SKM-1 (cell line): Measurements from ENCODE around the gene COX6A1.

Experiments used
- DNase-seq: peaks from one replicate; lab custom pipeline; 2025; ENCODE audit not compliant: unreplicated experiment; lab: John Stamatoyannopoulos, UW

Gene COX6A1

DNA sequence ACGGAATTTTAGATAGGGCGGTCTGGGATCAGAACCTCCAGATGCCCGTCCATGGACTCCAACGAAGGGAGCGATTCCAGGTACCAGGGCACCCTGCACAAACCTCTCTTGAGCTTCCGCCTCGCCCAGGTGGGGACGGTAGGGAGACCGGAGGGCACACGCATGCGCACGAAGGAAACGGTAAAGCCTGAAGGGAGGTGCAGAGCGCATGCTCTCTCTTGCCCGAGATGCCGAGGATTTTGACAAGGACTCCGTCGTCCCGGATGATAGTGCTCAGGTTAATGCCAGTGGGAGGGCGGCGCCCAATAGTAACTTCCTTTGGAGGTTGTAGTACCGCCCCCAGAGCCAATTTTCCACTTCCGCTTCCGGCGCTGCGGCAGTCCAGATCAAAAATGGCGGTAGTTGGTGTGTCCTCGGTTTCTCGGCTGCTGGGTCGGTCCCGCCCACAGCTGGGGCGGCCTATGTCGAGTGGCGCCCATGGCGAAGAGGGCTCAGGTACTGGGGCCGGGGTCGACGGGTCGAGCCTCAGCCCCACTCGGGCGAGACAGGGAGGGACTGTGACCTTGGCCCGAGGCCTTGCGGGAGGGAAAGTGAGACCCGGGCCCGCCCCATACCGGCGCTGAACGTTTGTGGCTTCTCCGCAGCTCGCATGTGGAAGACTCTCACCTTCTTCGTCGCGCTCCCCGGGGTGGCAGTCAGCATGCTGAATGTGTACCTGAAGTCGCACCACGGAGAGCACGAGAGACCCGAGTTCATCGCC is at the start of gene COX6A1:
Gene COX6A1, plus strand, starts transcription at position 379 of the 760 bp plus-strand sequence. Its CDS starts 14 bp downstream, at position 393.
- DNase-seq = peak; percentile 89

DNA sequence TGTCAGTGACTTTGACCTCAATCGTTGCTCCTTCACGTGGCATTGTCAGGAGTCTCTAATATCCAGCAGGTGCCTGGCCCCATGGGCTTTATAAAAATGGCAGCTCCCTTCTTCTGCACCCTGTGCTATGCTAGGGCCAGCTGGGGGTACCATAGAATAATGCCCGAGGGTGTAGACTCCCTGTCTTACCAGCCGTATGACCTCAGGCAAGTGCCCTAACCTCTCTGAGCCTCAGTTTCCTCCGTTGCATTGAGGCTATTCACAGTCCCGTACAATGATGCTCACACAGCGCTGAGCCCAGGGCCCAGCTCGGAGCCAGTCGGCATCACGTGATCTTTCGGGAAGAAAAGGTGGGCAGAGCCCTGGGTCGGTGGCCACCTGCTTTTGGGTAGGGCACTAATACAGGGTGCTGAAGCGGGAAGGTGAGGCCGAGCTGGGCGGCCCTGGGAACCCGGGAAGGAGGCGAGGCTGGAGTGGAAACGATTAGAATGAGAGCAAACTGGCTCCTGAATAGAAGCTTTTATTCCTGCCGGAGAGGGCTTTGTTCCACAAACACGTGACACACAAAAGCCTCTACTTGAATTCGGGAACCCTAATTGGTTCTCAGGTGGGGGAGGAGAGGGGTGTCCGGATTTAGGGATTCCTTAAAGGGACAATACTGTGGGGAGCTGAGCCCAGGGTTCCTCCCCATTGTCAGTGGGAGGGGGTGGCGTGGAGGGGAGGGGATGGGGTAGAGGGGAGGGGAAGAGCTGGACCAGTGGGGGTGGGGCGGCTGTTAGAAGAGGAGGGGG is 49.0 kb upstream of the COX6A1 start:
- no peak for DNase-seq

DNA sequence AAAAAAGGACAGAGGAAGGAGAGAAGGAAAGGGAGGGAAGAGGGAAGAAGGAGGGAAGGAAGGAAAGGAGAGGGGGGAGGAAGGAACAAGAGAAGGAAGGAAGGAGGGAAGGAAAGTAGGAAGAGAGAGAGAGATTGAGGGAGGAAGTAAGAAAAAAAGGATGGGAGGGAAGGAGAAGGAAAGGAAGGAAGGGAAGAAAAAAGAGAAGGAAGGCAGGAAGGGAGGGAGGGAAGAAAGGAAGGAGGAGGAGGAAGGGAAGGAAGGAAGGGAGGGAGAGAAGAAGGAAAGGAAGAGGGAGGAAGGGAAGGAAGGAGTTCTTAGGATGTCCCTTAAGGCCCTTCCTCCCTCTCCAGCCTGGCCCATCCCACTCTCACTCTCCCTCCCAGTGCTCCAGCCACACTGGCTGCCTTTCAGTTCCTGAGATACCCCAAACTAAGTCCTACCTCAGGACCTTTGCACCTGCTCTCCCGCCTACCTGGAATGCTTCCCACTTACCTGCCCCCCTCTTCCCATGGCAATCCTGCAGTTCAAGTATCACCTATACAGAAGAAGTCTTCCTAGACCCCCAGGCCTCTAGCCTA is 47.3 kb upstream of the COX6A1 start:
- no peak for DNase-seq

DNA sequence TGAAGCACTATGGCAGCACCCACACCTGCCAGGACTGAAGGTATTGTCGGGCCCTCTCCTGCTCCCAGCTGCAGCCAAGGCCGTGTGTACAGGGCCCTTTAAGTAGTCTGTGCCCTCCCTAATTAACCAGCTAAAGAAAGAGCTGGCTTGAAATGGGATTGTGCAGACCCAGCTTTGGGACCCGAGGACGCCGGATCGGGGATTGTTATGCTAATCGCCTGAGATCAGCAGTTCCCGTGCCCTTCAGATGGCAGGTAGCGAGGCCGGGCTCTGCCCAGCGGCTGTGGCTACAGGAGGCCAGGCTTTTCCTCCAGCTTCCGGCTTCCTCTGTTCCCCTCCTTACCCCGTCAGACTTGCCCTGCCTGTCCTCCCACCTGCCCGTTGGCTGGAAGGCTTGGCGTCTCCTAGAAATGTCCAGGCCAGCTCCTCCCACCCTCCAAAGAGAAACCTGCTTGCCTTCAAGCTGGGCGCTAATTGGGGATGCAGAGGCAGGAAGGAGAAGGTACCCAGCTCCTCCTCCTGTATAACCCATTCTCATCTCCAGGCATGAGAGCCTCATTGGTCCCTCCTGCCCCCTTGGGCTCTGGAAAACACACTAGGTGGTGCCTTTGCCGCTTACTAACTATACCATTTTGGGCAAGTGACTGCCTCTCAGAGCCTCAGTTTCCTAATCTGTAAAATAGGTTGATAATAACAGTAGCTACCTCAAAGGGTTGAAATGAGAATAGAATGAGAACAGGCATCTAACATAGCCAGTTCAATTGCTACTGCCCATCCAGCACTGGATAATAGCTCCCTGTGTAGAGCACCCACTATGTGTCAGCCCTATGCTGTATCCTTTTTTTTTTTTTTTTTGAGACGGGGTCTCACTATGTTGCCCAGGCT is 43.2 kb upstream of the COX6A1 start:
- no peak for DNase-seq

DNA sequence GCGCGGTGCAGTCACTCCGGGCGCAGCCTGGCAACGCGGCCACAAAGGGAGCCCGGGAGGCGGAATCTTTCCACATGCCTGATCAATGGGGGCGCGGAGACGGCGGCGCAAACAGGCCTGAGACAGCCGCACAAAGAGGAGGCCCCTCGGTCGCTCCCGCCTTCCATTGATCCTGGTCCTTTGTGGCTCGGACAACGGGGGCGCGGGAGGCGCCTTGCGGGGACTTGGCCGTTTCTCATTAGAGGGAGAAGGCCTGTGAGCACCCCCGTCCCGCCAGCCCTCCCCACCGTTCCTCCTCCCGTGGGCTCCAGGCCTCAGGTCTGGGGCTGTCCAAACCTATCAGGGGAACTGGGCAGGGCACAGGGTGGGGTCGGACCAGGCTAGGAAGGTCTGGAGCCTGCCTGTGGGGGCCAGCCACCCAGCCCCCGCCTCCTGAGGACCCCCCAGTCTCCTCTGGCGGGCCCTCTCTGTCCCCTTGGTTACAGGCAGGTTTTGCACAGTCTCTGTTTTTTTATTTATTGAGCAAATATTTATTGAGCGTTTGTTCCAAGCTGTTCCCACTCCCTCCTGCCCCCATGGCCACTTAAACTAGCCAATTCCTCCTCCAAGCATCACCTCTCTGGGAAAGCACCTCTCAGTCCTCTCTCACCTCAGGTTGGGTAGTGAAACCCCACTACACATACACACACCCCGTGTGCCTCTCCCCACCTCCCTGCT is 39.9 kb upstream of the COX6A1 start:
- no peak for DNase-seq

DNA sequence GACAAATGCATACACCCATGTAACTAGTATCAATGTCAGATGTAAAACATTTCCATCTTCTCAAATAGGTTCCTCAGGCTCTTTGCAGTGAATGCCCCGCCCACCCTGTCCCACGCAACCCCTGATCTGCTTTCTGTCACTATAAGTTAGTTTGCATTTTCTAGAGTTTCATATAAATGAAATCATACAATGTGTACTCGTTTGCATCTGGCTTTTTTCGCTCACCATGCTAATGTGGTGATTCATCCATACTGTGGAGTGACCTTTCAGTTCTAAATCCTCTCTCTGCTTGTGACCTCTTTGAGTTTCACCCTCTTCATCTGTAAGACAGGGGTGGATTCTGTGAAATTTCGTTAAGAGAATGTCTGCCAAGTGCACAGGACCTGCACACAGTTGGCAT is 38.4 kb upstream of the COX6A1 start:
- DNase-seq = no peak

DNA sequence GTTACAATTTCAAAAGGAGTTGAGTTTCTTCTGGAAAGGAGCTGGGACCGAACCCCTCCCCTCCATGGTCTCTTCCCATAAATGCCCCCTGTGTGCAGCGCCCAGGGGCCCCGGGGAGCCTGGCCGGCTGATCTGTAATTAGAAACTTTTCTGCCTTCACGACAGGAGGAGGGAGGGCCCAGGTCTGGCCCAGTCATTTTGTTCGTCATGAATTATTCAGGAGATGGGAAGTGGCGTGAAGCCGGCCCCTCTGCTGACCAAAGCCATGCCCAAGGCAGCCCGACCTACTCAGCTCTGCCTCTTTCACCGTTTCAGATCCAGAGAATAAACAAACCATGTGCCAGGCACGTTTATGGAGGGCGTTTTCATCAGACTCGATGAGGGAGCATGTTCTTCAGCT is 35.7 kb upstream of the COX6A1 start:
- no peak for DNase-seq

DNA sequence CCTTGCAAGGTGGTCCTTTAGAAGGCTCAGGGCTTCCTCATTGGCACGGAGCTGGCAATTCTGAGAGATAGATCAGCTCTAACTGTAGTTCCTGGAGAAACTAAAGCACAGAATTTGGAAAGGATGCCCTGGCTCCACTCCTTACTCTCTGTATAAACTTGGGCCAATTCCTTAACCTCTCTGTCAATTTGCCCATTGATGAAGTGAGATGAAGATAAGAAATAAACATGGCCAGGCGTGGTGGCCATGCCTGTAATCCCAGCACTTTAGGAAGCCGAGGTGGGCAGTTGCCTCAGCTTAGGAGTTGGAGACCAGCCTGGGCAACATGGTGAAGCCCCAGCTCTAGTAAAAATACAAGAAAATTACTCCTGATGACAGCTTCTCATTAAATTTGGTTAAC is 34.0 kb upstream of the COX6A1 start:
- DNase-seq = no peak

DNA sequence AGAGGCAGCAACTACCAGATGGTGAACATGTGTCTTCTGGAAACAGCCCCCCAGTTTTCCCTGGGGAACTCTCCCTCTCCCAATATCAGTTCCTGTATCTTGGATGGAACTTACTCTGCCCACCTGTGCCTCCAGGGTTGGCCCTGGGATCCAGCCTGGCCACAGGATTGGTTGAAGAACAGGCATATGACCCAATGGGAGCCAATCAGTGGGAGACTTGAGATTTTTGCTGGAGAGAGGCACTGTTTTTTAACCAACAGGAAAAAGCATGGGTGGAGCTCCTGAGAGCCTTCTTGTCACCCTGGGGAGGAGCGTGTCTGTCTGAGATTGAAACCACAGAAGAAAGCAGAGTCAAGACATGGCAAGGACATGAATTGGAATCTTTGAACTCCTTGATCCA is 33.6 kb upstream of the COX6A1 start:
- no peak for DNase-seq

DNA sequence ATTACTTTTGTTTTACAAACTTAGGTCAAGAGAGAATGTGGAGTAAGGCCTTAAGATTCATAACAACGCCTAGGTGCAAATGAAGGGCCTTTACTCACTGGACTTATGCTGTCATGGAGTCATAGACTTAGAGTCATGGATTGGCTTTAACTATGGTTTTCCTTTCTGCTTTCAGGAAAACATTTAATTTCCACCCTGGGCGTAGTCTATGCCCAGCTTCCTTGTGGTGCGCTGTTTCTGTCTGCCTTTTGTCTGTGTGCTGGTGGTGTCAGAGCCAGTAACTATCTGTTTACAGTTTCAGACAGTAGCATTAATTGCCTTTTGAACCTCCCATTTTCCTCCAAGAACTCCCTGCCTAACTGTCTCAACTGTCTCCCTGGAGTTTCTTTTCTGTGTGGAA is 31.8 kb upstream of the COX6A1 start:
- no peak for DNase-seq

DNA sequence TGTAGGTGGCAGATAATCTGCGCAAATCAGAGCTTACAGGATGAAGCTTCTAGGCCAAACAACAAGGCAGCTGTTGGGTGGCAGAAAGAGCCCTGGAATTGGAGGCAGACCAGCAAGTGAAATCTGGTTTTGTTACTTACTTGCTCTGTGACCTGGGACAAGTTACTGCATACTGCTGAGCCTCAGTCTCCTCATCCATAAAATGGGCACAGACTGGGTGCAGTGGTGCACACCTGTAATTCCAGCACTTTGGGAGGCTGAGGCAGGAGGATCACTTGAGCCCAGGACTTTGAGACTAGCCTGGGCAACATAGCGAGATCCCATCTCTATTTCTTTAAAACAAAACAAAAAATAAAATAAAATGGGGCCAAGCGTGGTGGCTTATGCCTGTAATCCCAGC is 31.4 kb upstream of the COX6A1 start:
- no peak for DNase-seq

DNA sequence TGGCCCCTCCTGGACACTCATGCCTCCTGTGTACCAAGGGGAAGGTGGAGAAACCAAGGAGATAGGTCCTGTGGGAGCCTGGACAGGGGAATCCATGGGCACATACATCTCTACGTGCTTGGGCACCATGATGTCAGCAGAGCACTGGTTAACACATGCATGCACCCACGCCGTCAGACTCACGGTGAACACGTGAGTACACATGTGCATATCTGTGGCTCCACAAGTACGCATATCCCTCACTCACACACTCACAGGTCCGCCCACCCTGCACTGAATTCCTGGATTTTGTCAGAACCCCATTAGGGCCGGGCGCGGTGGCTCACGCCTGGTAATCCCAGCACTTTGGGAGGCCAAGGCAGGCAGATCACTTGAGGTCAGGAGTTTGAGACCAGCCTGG is 29.1 kb upstream of the COX6A1 start:
- DNase-seq = no peak

DNA sequence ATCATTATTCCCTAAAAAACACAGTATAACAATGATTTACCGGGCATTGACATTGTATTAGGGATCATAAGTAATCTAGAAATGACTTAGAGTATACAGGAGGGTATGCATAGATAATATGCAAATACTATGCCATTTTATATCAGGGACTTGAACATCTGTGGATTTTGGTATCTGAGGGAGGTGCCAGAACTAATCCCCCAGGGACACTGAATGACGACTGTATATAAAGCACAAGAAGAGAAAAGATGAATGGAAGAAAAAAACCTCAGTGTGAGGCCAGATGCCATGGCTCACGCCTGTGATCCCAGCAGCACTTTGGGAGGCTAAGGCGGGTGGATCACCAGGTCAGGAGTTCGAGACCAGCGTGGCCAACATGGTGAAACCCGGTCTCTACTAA is 25.5 kb upstream of the COX6A1 start:
- no peak for DNase-seq

DNA sequence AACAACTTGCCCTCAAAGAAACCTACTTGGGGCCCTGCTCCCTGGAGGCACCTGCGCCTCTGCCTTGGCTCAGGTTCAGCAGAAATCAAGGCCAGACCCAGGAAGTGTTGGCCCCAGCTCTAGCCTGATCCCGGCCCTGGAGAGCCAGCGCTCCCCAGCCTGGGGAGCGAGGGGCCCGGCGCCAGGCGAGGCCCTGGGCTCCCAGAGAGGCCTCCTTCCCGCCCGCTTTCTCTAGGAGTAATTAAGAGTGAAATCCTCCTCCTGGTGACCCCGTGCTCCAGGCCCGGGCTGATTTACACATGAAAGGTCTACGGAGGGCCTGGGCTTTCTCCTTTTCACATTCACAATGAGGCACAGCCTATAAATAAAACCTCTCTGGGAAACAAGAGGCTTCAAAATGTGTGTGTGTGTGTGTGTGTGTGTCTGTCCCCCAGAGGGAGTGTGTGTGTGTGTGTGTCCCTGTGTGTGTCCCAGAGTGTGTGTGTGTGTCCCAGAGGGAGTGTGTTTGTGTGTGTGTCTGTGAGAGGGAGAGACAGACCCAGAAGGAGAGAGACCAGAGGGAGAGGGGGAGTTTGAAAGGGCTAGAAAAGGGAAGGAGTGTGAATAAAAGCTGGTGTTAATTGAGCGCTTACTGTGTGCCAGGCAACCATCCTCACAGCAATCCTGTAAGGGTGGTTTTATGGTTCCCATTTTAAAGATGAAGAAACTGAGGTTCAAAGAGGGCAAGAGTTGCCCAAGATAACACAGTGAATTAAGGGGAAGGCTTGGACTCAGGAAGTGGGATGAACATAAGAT is 23.8 kb upstream of the COX6A1 start:
- no peak for DNase-seq

DNA sequence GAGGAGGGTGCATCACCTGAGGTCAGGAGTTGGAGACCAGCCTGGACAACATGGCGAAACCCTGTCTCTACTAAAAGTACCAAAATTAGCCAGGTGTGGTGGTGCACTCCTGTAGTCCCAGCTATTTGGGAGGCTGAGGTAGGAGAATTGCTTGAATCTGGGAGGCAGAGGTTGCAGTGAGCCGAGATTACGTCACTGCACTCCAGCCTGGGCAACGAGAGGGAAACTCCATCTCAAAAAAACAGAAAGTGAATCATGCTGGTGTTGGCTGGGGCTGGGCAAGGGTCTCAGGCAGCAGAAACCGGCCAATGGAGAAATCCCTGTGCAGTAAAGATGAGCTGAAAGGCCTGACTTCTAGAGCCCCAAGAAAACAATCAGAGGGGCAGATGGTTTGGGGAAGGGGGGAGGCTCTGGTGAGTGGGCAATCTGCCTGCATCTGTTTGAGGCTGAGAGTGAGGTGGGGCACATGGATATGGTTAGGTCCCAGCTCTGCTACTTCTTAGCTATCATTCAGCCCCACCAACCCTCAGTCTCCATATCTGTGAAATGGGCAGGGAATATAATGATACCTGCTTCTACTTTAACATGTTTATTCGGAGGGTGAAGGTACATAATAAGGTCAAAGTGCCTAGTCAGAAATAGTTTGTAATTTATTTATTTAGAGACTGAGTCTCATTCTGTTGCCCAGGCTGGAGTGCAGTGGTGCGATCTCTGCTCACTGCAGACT is 21.3 kb upstream of the COX6A1 start:
- DNase-seq = no peak

DNA sequence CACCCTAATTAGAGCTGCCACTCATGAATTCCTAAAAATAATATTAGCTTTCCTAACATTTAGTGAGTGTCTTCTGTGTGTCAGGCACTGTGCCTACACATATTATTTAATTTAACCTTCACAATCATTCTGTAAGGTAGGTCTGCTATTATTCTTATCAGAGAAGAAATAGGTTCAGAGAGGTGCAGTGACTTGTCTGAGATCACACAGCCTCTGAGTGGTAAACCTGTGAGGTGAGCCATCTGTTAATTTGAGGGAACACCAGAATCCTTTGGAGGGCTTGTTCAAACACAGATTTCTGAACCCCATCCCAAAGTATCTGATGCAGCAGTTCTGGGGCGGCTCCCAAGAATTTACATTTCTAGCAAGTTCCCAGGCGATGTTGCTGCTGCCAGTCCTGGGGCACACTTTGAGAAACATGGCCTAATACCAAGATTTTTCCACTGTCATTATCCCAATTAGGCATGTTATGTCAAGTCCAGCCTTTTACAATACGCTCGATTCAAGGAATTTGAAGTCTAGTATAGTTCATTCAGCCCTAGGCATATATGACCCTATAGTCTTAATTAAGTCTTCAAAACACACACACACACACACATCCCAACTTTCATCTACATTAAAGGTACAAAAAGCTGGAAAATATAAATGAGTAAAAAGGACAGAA is 19.9 kb upstream of the COX6A1 start:
- DNase-seq = no peak

DNA sequence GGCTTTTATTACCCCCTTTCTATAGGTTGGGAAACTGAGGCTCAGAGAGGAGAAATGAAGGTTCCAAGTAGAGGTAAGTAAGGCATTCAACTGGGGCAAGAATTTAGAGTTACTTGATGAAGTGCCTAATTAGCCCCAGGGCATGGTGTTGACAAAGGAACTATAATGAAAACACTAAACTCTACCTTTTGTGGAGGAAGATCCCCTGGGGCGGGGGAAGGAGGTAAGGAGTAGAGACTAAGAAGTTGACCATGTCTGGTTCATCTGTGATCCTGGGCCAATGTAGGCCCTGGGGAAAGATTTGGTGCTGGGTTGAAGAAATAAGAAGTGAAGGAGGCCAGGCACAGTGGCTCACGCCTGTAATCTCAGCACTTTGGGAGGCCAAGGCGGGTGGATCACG is 16.2 kb upstream of the COX6A1 start:
- DNase-seq = no peak

DNA sequence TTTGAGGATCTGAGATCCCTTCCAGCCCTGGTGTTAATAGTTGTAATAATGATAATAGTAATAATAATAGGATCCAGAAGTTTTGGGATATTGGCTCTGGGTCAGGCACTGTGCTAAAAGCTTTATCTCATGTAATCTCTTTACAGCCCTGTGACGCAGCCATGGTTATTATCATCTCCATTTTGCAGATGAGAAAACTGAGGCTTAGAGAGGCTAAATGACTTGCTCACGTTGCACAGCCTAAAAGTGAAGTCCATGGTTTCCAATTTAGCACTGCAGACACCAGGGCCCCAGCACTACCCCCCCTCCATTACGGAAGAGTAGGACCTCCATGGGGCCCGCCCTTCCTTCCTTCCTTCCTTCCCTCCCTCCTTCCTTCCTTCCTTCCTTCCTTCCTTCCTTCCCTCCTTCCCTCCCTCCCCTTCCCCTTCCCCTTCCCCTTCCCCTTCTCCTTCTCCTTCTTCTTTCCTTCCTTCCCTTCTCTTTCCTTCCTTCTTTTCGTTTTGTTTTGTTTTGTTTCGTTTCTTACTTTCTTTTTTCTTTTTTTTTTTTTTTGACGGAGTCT is 14.9 kb upstream of the COX6A1 start:
- no peak for DNase-seq
